Lower leg skin (tissue), 4 donors: ENCODE measurements around the gene ZNF385B. TPM values are rescaled to one million over a fixed set of nuclear protein-coding genes. Genes with fewer than 3 reads are reported as not detected.

Experiments
- DNase-seq, 2 donors: peaks; one replicate each; pipeline ENCODE4 v3.0.0-alpha.2; 2019; ENCODE audit warnings: low spot score in 2 of 2
- H3K4me3 ChIP-seq: fragments of 200-600 bp; sonication (generic); 2 replicates; pipeline ENCODE4 v1.5.1; 2017; ENCODE audit warnings: mild to moderate bottlenecking, low read depth; ENCODE audit not compliant: poor library complexity, severe bottlenecking
- POLR2A ChIP-seq, 2 donors: fragments of 450-650 bp; IDR thresholded peaks; one replicate each; pipeline ENCODE4 v1.6.1; 2016 to 2017; ENCODE audit warnings: antibody characterized with exemption in 2 of 2, mild to moderate bottlenecking in 1 of 2, moderate library complexity in 1 of 2
- WGBS, 2 donors: methylation state at CpG; one replicate each; pipeline ENCODE4 v1.1.5; 2018; 5-methylcytosine and 5-hydroxymethylcytosine counted together
- intact Hi-C: fragments of 100-400 bp; cut with DNase I; formaldehyde crosslinking; loops from one replicate; pipeline ENCODE4 v1.15.0; 2023; ENCODE audit warnings: low total_unique reads
- microRNA counts, 2 donors: library from miRNA; unstranded; fragments of <30 nt; microRNA quantifications; one replicate each; lab custom pipeline; 2016
- microRNA-seq, 2 donors: library from miRNA; unstranded; fragments of <30 nt; microRNA quantifications; one replicate each; pipeline ENCODE4, GENCODE V29; 2016; ENCODE audit warnings: borderline replicate concordance in 2 of 2, borderline number of aligned reads in 1 of 2
- total RNA-seq, 4 donors: library from RNA; depleted of rRNA; stranded (reverse); fragments of >200 nt; gene quantifications; one replicate each; pipeline ENCODE4 v1.1.0, GENCODE V29; 2016
- TF ChIP-seq, protein P1 (sequence below), 3 donors: fragments of 450-650 bp; IDR thresholded peaks; one replicate each; pipeline ENCODE4 v1.5.1; 2016; ENCODE audit warnings: antibody characterized with exemption in 3 of 3, mild to moderate bottlenecking in 3 of 3, moderate library complexity in 2 of 3

Gene ZNF385B
- total RNA-seq, 4 donors from 2014 or later, result 0.97 to 1.4 TPM; not detected in 2

GRCh38 chr2:179393481-179393880, 467.9 kb downstream of the ZNF385B start:
- no peak for DNase-seq
- 59 to 84% methylated on average over 2 of the region's 2 CpGs for WGBS, 2 donors
- no peak overlapping the region for H3K4me3 ChIP-seq
- intact Hi-C loops, result no loop called here
- no peak for TF ChIP-seq POLR2A (IDR thresholded peaks at IDR 0.05)
- TF ChIP-seq, protein P1, sequence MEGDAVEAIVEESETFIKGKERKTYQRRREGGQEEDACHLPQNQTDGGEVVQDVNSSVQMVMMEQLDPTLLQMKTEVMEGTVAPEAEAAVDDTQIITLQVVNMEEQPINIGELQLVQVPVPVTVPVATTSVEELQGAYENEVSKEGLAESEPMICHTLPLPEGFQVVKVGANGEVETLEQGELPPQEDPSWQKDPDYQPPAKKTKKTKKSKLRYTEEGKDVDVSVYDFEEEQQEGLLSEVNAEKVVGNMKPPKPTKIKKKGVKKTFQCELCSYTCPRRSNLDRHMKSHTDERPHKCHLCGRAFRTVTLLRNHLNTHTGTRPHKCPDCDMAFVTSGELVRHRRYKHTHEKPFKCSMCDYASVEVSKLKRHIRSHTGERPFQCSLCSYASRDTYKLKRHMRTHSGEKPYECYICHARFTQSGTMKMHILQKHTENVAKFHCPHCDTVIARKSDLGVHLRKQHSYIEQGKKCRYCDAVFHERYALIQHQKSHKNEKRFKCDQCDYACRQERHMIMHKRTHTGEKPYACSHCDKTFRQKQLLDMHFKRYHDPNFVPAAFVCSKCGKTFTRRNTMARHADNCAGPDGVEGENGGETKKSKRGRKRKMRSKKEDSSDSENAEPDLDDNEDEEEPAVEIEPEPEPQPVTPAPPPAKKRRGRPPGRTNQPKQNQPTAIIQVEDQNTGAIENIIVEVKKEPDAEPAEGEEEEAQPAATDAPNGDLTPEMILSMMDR (IDR thresholded peaks at IDR 0.05), result no peak

MicroRNAs within 50 kb of the gene (microRNA counts, 767-probe panel; counts per million panel counts)
- microRNA hsa-miR-1258 (lab: Ali Mortazavi, UCI), result 0 to 358 counts per million in 2 donors

Small RNA genes lying within 50 kb of the gene (microRNA-seq; reads per million reads assigned to microRNA genes)
- 0 reads per million in 2 donors for gene MIR1258

Other genes starting within 250 kb of the ZNF385B start
- 10 to 100 TPM; 14.3 to 25.9 (median 19.3) TPM for gene CWC22, start 145.7 kb upstream of the ZNF385B start, total RNA-seq